D721Med (cell line): ENCODE results near the gene ADAM23.

Source experiments
- DNase-seq: peaks from one replicate; pipeline ENCODE4 v3.0.0; 2011; ENCODE audit warnings: low spot score; ENCODE audit not compliant: insufficient read length
- FAIRE-seq: peaks from 2 replicates; lab custom pipeline; 2011; peaks lifted over from hg19 to GRCh38; lab: Jason Lieb, UNC
- TF ChIP-seq, protein P1 (sequence below): IDR thresholded peaks from 2 replicates; pipeline ENCODE4 v1.5.1; 2012; ENCODE audit warnings: mild to moderate bottlenecking, control low read depth; ENCODE audit not compliant: insufficient read depth; ENCODE audit errors: missing control alignments

ADAM23 gene

DNA sequence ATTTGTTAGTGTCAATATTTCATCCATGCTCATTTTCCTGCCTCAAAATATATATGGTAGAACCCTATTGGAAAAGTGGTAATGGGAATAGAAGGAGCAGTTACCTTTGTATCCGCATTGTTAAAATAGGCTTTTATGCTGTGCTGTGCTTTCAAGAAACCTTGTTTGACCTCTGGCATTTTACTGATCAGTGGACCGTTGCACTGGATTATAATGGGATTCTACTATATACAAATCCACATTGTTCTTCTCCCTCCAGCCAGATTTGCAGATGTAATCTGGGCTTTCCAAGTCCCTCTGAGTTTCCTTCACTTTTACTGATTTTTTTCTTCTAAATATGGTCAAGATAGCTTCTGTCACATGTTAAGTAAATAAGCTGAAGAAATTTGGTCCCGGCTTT lies 175.7 kb downstream of the ADAM23 start:
- no peak for FAIRE-seq
- TF ChIP-seq, protein P1, sequence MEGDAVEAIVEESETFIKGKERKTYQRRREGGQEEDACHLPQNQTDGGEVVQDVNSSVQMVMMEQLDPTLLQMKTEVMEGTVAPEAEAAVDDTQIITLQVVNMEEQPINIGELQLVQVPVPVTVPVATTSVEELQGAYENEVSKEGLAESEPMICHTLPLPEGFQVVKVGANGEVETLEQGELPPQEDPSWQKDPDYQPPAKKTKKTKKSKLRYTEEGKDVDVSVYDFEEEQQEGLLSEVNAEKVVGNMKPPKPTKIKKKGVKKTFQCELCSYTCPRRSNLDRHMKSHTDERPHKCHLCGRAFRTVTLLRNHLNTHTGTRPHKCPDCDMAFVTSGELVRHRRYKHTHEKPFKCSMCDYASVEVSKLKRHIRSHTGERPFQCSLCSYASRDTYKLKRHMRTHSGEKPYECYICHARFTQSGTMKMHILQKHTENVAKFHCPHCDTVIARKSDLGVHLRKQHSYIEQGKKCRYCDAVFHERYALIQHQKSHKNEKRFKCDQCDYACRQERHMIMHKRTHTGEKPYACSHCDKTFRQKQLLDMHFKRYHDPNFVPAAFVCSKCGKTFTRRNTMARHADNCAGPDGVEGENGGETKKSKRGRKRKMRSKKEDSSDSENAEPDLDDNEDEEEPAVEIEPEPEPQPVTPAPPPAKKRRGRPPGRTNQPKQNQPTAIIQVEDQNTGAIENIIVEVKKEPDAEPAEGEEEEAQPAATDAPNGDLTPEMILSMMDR, result no peak
- no peak for DNase-seq

GRCh38 chr2:206626108-206626507 lies 182.8 kb downstream of the ADAM23 start:
- FAIRE-seq, result no peak
- no peak for DNase-seq
- TF ChIP-seq, protein P1, result no peak

GRCh38 chr2:206627632-206628031 lies 184.3 kb downstream of the ADAM23 start:
- TF ChIP-seq, protein P1, result no peak
- FAIRE-seq (no peak), DNase-seq (no peak)

DNA sequence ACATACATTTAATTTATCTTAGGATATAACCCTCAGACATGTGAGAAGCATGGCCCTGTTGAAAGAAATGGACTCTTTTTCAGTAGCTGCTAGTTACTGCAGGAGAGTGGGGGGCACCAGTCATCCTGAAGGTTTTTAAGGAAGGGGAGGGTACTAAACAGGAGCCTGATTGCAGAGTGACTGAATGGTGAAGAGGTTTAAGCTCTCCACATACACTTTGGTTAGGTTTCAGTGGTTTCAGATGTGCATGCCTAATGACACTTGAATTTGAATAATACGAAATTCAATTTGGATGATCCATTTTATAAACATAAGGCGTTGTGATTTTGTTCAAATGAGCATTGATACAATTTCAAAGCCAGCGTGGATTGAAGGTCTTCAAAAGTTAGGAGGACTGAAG lies 188.0 kb downstream of the ADAM23 start:
- TF ChIP-seq, protein P1, result no peak
- FAIRE-seq, result no peak
- DNase-seq, result no peak

- DNase-seq (no peak), FAIRE-seq (no peak)
- TF ChIP-seq, protein P1, result no peak
Measured at GRCh38 chr2:206635015-206635414, 191.7 kb downstream of the ADAM23 start.

DNA sequence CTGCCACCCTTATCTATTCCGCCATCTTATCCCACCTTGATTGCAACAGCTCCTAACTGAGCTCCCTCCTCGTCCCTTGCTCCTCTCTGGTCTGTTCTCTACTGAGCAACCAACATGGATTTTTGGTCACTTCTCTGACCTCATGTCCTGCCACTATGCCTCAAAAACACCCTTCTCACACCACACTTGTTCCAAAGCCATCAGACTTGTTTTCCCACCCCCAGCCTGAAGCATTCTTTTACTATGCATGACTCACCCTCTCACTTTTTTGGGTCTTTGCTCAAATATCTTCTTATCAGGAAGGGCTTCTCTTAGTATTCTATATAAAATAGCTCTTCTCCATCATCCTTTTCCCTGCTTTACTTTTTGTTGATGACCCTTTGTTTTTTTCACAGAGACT lies 196.3 kb downstream of the ADAM23 start:
- DNase-seq (no peak), FAIRE-seq (no peak)
- TF ChIP-seq, protein P1, result no peak

GRCh38 chr2:206641226-206641625 lies 197.9 kb downstream of the ADAM23 start:
- FAIRE-seq, result no peak
- no peak for DNase-seq
- TF ChIP-seq, protein P1, result no peak
